ES-I3 (cell line): Measurements from ENCODE around the gene DELE1.

Source experiments
- H3K36me3 ChIP-seq: 2 replicates; pipeline ENCODE4 v1.6.1; 2013; ENCODE audit warnings: mild to moderate bottlenecking, low read length, control low read depth, moderate library complexity; ENCODE audit not compliant: insufficient read depth
- H3K4me1 ChIP-seq: 2 replicates; pipeline ENCODE4 v1.6.1; 2013; ENCODE audit warnings: mild to moderate bottlenecking, control low read depth, low read length; ENCODE audit not compliant: insufficient read depth
- H3K9ac ChIP-seq: 2 replicates; pipeline ENCODE4 v1.6.1; 2013; ENCODE audit warnings: low read depth, mild to moderate bottlenecking, low read length, moderate library complexity
- H3K9me3 ChIP-seq: 2 replicates; pipeline ENCODE4 v1.6.1; 2013; ENCODE audit warnings: mild to moderate bottlenecking, low read length, moderate library complexity; ENCODE audit not compliant: control insufficient read depth, insufficient read depth

The DELE1 gene

DNA sequence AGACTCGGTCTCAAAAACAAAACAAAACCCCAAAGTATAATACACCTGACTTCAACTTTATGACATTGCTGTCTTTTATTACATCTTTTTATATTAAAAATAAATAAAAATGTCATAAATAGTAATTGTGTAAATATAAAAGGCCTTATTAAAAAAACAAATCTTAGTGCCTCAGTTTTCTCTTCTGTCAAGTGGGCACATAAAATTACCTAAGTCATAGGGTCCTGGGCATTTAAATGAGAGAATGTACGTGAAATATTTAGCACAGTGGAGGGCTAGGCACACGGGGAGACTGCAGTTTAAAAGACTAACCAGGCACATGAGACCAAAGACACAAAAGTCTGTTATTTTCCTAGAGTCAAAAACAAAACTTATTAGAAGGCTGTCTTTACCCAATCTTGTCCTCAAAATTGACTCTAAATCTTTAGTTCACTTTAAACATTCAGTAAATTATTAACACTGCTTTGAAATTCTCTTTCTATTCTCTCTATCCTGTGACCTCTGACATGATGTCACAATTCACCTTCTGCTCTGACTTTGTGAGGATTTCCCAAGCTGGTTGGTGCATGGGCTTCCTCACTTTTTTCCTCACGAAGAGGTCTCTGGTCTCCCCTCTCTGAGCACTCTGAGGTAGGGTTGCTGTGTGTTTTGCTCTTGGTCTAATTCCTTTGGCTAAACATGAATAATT, 42.7 kb downstream of the DELE1 start:
- no peaks in the 10 kb centered on the region for H3K36me3 ChIP-seq
- no peak overlapping the region for H3K9ac ChIP-seq
- no peaks in the 10 kb centered on the region for H3K9me3 ChIP-seq
- H3K4me1 ChIP-seq, result peaks cover 9% of the 10 kb centered on the region

DNA sequence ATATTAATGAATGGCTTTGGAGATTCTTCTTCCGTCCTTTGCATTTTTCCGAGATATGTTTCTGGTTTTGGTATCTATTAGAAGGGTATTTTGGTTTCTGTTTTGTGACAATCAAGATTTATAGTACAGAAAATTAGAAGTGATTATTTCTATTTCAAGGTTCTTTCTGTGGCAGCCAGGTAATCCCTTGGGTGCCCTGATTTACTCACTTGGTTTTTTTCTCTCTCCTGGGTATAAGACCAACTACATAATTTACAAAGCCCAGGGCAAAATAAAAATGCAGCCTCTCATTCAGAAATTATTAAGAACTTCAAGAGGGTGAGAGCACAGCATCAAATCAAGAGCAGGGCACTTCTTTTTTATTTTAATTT, 43.3 kb downstream of the DELE1 start:
- Histone ChIP-seq H3K36me3 (no peaks in the 10 kb centered on the region), H3K9me3 (no peaks in the 10 kb centered on the region), H3K4me1 (peaks cover 9% of the 10 kb centered on the region), H3K9ac (no peak overlapping the region)

DNA sequence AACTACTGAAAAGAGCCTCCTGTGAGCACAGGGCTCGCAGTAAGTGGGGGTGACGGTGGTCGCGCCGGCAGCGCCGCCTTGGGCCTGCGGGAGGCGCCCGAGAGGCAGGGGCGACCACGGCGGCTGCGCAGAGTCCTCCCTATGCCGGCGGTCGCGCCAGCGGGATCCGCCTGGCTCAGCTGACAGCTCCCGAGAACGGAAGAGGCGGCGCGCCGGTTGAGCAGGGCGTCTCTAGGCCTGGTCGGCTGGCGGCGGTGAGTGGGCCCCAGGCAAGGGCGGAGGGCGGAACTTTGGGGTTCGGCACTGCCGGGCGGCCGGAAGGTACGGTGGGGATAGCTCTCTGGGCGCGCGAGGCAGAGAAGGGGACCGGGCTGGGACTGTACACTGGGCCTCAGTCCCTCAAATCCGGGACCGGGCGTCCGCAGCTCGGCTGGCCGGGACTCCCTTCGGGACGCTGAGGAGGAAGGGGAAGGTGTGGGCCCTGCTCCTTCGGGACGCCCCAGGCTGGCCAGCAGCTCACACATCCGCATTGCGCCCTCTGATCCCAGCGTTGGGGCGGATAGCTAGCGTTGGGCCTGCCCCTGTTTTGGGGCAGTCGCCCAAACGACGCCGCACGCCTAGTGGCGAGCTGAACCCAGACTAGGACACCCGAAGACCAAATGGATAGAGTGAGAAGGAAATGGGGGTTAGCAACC, 45.4 kb downstream of the DELE1 start, which contains the start of gene RNF14:
RNF14 (plus strand) TSS at position 192 of the 695 bp plus-strand sequence. CDS start 4,484 bp downstream, outside the sequence.
- 0 out of 2 replicates have a peak, but pooled peaks cover 1% of the 10 kb centered on the region for H3K36me3 ChIP-seq
- peak within 1 kb of the TSS; percentile 79 for H3K9ac ChIP-seq
- no peaks in the 10 kb centered on the region for H3K9me3 ChIP-seq
- peaks cover 9% of the 10 kb centered on the region for H3K4me1 ChIP-seq

DNA sequence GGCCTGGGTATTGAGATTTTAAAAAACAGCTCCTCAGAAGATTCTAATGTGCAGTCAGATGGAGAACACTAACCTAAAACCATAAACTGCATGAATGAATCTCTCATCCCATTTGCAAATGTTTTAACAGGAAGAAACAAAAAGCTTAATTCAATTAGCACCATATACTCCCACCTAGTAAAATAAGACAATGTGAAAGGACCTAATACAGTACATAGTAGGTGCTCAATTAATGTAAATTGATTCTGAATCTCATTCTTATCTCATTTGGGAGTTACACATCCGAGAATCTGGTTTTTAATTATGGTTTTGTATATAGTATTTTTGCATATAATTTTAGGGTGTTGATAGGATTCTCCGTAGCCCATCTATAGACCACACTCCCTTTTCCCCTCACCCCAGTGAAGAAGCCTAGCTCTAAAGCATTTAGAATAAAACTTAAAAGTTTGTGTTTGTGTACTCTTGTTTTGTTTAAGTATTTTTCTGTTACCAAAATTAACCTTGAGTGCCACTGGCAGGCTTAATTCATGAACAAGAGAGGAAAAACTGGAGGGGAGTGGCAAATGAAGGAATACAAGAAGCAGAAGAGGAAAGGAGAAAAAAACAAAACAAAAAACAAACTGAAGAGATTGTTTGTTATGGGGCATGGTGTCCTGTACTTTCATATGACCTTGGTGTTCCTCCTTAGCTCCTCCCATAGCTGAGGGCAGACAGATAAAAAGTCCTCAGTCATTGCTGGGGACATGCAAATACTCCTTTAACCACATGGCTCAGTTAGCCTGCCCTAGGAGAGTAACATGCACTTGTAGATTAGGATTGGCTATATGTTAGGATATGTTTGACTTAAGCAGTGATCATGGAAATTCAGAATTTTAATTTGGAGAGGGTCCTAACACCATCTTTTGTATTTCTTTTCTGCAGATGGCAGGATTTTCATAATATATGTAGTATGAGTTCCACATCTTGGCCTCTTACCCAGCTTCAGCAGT, 46.4 kb downstream of the DELE1 start:
- Histone ChIP-seq H3K9me3 (no peaks in the 10 kb centered on the region), H3K4me1 (peaks cover 9% of the 10 kb centered on the region), H3K9ac (peak overlapping the region; percentile 79), H3K36me3 (peaks cover 8% of the 10 kb centered on the region; the same call in 1 of the 2 replicates)

DNA sequence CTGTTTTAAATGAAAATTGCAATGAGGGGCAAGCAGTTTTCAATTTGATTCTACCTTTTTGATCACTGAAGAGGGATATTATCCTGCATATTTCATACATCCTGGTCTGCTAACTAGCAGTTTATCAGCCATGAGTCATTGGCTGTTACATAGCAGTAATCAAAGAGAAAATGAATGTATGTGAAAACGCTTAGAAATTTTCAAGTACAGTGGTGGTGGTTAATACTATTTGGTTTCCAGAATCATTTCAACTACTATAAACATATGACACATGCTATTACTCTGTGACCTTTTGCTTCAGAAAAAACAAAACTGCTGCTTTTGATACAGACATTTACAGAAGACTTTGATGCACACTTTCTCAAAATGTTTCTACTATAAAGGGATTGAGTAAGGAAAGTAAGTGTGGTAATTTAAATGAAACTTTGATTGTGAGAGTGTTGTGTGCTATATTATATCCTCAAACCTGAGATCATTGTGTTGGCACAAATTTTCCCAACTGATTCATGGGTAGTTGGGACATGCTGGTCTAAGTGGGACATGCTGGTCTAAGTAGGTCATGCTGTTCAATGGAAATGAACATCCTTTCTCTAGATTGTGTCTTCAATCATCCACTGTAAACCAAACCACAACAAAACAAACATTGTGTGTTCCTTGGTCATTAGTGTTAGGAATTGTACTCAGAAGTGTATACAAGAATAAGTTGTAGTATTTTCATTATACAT, 50.4 kb downstream of the DELE1 start:
- Histone ChIP-seq H3K9me3 (no peaks in the 10 kb centered on the region), H3K4me1 (peaks cover 9% of the 10 kb centered on the region), H3K36me3 (peaks cover 11% of the 10 kb centered on the region), H3K9ac (no peak overlapping the region)

DNA sequence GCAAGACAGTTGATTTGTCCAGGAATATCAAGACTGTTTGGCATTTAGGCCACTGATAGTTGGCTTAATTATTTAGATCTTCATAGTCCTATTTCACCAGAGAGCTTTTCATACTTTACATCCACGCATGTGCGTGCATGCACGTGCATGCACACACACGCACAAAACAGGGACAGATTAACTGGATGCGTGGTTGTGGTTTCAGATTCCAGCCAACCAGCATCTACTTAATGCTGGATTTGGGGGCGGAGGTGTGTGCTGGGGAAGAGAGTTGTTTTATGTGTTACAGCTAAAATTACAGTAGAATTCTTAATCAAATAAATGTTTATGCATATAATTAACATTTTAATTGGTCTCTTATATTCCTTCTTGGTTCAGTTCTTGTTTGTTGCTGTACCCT, 52.5 kb downstream of the DELE1 start:
- H3K9ac ChIP-seq, result no peak overlapping the region
- H3K4me1 ChIP-seq, result no peaks in the 10 kb centered on the region
- peaks cover 17% of the 10 kb centered on the region for H3K36me3 ChIP-seq
- no peaks in the 10 kb centered on the region for H3K9me3 ChIP-seq

DNA sequence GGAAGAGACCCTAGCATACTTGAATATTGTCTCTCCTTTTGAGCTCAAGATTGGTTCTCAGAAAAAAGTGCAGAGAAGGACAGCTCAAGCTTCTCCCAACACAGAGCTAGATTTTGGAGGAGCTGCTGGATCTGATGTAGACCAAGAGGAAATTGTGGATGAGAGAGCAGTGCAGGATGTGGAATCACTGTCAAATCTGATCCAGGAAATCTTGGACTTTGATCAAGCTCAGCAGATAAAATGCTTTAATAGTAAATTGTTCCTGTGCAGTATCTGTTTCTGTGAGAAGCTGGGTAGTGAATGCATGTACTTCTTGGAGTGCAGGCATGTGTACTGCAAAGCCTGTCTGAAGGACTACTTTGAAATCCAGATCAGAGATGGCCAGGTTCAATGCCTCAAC, 54.7 kb downstream of the DELE1 start:
- H3K4me1 ChIP-seq, result no peaks in the 10 kb centered on the region
- no peaks in the 10 kb centered on the region for H3K9me3 ChIP-seq
- H3K9ac ChIP-seq, result no peak overlapping the region
- peaks cover 17% of the 10 kb centered on the region for H3K36me3 ChIP-seq

DNA sequence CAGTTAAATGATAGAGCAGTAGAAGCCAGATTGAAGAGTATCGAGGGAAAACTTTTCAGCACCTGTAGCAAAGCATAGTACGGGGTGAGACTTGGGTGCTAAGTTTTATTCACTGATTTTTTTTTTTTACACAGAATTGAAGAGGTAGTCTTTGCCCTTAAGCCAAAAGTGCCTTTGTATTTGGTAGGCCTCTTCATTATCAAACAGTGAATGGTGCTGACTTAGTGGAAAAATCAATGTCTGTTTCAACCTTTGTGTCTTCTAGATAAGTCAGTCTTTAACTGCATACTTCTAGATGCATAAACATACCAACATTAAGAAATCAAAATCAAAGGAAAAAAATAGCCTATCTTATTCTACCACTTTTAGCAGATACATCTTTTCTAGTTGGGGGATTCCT, 59.0 kb downstream of the DELE1 start:
- H3K9ac ChIP-seq, result no peak overlapping the region
- H3K9me3 ChIP-seq, result no peaks in the 10 kb centered on the region
- H3K4me1 ChIP-seq, result no peaks in the 10 kb centered on the region
- H3K36me3 ChIP-seq, result peaks cover 20% of the 10 kb centered on the region

DNA sequence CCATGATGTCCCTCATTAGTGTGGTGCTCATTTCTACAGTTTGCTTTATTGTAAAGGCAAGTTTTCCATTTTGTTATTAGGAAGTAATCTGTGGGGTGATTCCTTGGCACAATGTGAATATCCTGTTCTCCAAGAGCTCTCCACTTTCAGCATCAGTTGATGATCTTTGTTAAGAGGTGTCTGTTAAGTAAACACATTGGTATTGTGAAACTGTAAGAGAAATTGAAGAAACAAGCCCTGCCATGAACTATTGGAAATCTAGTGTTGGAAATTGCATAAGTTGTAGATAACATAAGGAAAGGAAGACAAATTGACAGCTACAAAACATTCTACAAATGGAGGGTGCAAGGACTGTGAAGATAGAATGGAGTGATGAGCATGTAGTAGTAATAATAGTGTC, 62.4 kb downstream of the DELE1 start:
- Histone ChIP-seq H3K4me1 (no peaks in the 10 kb centered on the region), H3K36me3 (peaks cover 11% of the 10 kb centered on the region), H3K9ac (no peak overlapping the region), H3K9me3 (no peaks in the 10 kb centered on the region)

DNA sequence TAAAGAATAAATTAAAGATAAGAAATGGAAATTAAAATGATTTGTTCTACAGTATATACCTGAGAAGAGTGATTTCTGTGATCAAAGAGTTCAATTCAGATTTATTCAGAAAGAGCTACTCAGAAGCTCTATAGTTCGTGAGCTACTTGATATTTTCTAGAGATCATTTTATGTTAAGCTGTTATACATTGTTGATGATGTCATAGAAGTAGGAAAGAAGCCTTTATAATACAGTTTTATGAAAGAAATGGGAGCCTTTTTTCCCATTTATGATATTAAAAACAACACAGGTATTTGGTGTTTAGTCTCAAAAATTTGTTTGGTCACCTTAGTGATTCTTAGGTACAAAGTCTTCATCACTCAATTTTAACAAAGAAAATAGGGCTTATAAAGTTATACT, 66.0 kb downstream of the DELE1 start:
- H3K9me3 ChIP-seq, result no peaks in the 10 kb centered on the region
- H3K36me3 ChIP-seq, result peaks cover 17% of the 10 kb centered on the region
- no peak overlapping the region for H3K9ac ChIP-seq
- no peaks in the 10 kb centered on the region for H3K4me1 ChIP-seq
